ENCODE measurements around the gene MRPS22.
"Not testable (repeated sequence)": the region's sequence is repeated elsewhere in the genome, so short reads cannot be mapped to it uniquely, and the experiment has no call there.

The MRPS22 gene

DNA sequence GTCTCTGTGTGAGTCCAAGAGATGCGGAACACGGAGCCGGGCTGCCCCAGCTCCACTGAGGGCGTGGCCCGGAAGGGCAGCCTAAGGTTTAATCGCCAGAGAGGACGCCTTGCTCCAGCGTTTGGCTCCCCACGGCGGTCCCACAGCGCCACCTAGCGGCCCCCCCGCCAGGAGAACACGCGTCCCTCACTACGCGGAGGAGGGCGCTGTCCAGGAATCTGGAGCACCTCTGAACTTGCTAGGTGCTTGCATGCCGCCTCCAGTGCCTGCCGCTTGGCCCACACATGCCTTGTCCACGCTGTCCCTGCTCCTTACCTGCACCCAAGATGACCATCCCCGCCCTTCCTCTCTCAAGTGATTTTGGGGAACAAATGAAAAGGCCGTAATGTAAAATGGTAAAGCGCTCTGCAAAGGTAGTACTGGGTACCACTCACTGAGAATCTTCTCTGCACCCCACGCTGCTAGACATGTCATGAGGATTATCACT, 14.4 kb upstream of the MRPS22 start:
- H3K4me1 ChIP-seq (ENCODE audit: control insufficient read depth, insufficient read depth, low read length, poor library complexity, severe bottlenecking), result peaks cover 8% of the 10 kb centered on the region
- H3K36me3 ChIP-seq (ENCODE audit: control insufficient read depth, insufficient read depth, low read length), result no peaks in the 10 kb centered on the region
- H3K27ac ChIP-seq (ENCODE audit: insufficient read depth, low read length, poor library complexity, severe bottlenecking), result no peak overlapping the region
- DNase-seq, result peak; percentile 65 to 79 (median 69)
- H3K9me3 ChIP-seq (ENCODE audit: control insufficient read depth, low read length), result no peaks in the 10 kb centered on the region
- H3K27me3 ChIP-seq (replicated peaks; ENCODE audit: control insufficient read depth, insufficient read depth, low read length, poor library complexity, severe bottlenecking), result peaks cover 3% of the 10 kb centered on the region
- H3K4me3 ChIP-seq (ENCODE audit: insufficient read depth, low read depth, low read length, poor library complexity, severe bottlenecking), result peak overlapping the region; percentile 30

DNA sequence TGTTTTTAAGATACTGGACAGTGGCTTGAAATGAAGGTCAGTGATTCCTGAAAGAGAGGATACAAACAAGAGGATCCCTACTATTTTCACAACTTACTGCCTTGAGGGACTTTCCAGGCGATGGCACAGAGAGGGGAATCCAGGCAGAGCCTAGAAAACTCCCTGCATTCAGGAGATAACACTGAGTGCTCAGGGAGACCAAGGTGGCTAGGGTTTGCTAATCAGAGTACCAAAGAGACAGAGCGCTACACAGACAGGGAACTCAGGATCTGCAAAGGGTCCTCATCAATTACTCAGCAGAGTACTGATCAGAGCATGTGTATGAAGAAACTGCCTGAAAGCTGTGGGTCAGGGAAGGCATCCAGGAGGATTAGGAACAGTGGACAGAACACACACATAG, 11.7 kb upstream of the MRPS22 start:
- Histone ChIP-seq H3K27ac (ENCODE audit: insufficient read depth, low read length, poor library complexity, severe bottlenecking) (no peak overlapping the region), H3K9me3 (ENCODE audit: control insufficient read depth, low read length) (no peaks in the 10 kb centered on the region), H3K27me3 (replicated peaks; ENCODE audit: control insufficient read depth, insufficient read depth, low read length, poor library complexity, severe bottlenecking) (peaks cover 3% of the 10 kb centered on the region), H3K4me3 (ENCODE audit: insufficient read depth, low read depth, low read length, poor library complexity, severe bottlenecking) (no peak overlapping the region), H3K4me1 (ENCODE audit: control insufficient read depth, insufficient read depth, low read length, poor library complexity, severe bottlenecking) (peaks cover 8% of the 10 kb centered on the region), H3K36me3 (ENCODE audit: control insufficient read depth, insufficient read depth, low read length) (no peaks in the 10 kb centered on the region)
- no peak for DNase-seq

DNA sequence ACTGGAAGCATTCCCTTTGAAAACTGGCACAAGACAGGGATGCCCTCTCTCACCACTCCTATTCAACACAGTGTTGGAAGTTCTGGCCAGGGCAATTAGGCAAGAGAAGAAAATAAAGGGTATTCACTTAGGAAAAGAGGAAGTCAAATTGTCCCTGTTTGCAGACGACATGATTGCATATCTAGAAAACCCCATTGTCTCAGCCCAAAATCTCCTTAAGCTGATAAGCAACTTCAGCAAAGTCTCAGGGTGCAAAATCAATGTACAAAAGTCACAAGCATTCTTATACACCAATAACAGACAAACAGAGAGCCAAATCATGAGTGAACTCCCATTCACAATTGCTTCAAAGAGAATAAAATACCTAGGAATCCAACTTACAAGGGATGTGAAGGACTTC, 9.1 kb upstream of the MRPS22 start:
- H3K4me1 ChIP-seq (ENCODE audit: control insufficient read depth, insufficient read depth, low read length, poor library complexity, severe bottlenecking); H3K4me3 ChIP-seq (ENCODE audit: insufficient read depth, low read depth, low read length, poor library complexity, severe bottlenecking); H3K27me3 ChIP-seq (replicated peaks; ENCODE audit: control insufficient read depth, insufficient read depth, low read length, poor library complexity, severe bottlenecking); H3K9me3 ChIP-seq (ENCODE audit: control insufficient read depth, low read length); H3K36me3 ChIP-seq (ENCODE audit: control insufficient read depth, insufficient read depth, low read length); DNase-seq; H3K27ac ChIP-seq (ENCODE audit: insufficient read depth, low read length, poor library complexity, severe bottlenecking): not testable (repeated sequence)

DNA sequence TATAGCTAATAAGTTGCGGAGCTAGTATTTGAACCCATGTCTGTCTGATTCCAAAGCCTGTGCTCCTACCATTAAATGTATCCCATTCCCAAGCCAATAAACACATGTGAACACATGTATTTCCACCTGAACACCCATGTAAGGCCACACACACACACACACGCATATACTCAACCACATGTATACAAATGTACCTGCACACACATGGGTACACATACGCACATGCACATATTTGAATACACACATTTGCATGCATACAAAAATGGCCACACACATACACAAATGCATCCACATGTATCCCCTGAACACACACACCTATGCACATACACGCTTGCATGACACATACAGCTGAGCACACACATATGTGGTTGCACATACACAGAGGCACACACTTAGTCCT, 5.4 kb upstream of the MRPS22 start:
- no peak overlapping the region for H3K4me3 ChIP-seq (ENCODE audit: insufficient read depth, low read depth, low read length, poor library complexity, severe bottlenecking)
- no peaks in the 10 kb centered on the region for H3K27me3 ChIP-seq (replicated peaks; ENCODE audit: control insufficient read depth, insufficient read depth, low read length, poor library complexity, severe bottlenecking)
- H3K36me3 ChIP-seq (ENCODE audit: control insufficient read depth, insufficient read depth, low read length), result no peaks in the 10 kb centered on the region
- H3K4me1 ChIP-seq (ENCODE audit: control insufficient read depth, insufficient read depth, low read length, poor library complexity, severe bottlenecking), result peaks cover under 1% of the 10 kb centered on the region
- no peaks in the 10 kb centered on the region for H3K9me3 ChIP-seq (ENCODE audit: control insufficient read depth, low read length)
- no peak for DNase-seq
- no peak overlapping the region for H3K27ac ChIP-seq (ENCODE audit: insufficient read depth, low read length, poor library complexity, severe bottlenecking)

DNA sequence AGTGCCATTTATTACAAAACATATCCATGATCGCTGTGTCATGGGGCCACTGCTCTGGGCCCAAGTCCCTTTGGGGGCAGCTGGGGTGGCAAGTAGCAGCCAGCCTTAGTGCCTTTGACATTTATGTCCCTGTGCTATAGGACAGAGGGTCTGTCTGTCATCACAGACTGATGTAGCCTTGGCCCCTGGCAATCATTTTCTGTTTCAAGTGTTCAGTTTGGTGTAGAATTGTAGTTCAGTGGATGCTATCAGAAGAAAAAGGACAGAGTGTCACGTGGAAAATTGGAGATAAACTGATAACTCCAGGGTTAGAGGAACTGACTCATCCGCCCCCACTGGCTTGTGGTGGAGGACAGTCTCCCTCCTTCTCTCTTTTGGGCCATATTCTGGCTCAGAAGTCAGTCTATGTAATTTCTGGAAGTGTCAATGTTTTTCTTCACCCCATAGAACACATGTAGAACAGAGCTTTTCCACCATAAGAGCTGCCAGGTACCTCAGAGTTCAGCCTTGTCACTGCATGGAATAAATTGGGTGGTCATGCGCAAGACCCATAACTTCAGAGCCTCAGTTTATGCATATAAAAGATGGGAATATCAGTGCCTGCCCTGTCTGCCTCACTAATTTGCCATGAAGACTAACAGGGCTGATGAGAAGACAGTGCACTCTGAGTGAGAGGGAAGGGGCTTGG, 4.5 kb upstream of the MRPS22 start:
- Histone ChIP-seq H3K4me1 (ENCODE audit: control insufficient read depth, insufficient read depth, low read length, poor library complexity, severe bottlenecking) (peaks cover 5% of the 10 kb centered on the region), H3K27ac (ENCODE audit: insufficient read depth, low read length, poor library complexity, severe bottlenecking) (no peak overlapping the region), H3K36me3 (ENCODE audit: control insufficient read depth, insufficient read depth, low read length) (no peaks in the 10 kb centered on the region), H3K27me3 (replicated peaks; ENCODE audit: control insufficient read depth, insufficient read depth, low read length, poor library complexity, severe bottlenecking) (no peaks in the 10 kb centered on the region), H3K9me3 (ENCODE audit: control insufficient read depth, low read length) (no peaks in the 10 kb centered on the region), H3K4me3 (ENCODE audit: insufficient read depth, low read depth, low read length, poor library complexity, severe bottlenecking) (no peak overlapping the region)
- DNase-seq, result no peak

DNA sequence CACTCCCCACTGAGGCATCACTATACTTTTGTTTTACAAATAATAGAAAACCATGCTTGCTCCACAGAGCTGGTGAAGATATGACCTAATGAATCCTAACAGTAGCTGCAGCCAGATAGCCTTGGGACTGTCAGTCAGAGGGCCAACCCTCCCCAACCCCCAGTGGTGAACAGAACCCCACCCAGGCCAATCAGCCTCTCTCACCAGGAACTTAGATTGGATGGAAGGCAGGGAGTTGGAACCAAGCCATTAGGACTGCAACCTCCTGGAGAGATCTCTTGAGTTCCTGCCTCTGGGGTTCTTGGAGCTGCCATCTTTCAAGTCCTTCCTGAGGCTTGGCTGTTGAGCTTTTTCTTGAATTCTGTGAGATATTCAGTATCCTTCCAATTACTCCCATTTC, 3.0 kb upstream of the MRPS22 start:
- H3K4me1 ChIP-seq (ENCODE audit: control insufficient read depth, insufficient read depth, low read length, poor library complexity, severe bottlenecking), result peaks cover 10% of the 10 kb centered on the region
- DNase-seq, result no peak
- H3K36me3 ChIP-seq (ENCODE audit: control insufficient read depth, insufficient read depth, low read length), result no peaks in the 10 kb centered on the region
- H3K27me3 ChIP-seq (replicated peaks; ENCODE audit: control insufficient read depth, insufficient read depth, low read length, poor library complexity, severe bottlenecking), result no peaks in the 10 kb centered on the region
- no peak overlapping the region for H3K4me3 ChIP-seq (ENCODE audit: insufficient read depth, low read depth, low read length, poor library complexity, severe bottlenecking)
- no peaks in the 10 kb centered on the region for H3K9me3 ChIP-seq (ENCODE audit: control insufficient read depth, low read length)
- H3K27ac ChIP-seq (ENCODE audit: insufficient read depth, low read length, poor library complexity, severe bottlenecking), result no peak overlapping the region

DNA sequence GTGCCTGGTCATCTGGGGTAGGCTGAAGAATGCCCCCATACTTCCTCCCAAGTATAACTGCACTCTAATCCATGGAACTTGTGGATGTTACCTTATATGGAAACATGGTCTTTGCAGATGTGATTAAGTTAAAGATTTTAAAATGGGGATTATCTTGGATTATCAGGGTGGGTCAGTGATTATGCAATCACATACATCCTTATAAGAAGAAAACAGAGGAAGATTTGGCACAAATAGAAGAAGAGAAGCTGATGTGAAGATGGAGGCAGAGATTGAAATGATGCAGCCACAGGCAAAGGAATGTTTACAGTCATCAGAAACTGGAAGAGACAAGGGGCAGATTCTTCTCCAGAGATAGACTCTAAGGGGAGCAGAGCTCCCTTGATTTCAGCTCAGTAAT, 1.8 kb upstream of the MRPS22 start:
- peaks cover 10% of the 10 kb centered on the region for H3K4me1 ChIP-seq (ENCODE audit: control insufficient read depth, insufficient read depth, low read length, poor library complexity, severe bottlenecking)
- no peaks in the 10 kb centered on the region for H3K27me3 ChIP-seq (replicated peaks; ENCODE audit: control insufficient read depth, insufficient read depth, low read length, poor library complexity, severe bottlenecking)
- DNase-seq, result no peak
- no peaks in the 10 kb centered on the region for H3K36me3 ChIP-seq (ENCODE audit: control insufficient read depth, insufficient read depth, low read length)
- H3K9me3 ChIP-seq (ENCODE audit: control insufficient read depth, low read length), result no peaks in the 10 kb centered on the region
- no peak overlapping the region for H3K4me3 ChIP-seq (ENCODE audit: insufficient read depth, low read depth, low read length, poor library complexity, severe bottlenecking)
- no peak overlapping the region for H3K27ac ChIP-seq (ENCODE audit: insufficient read depth, low read length, poor library complexity, severe bottlenecking)

DNA sequence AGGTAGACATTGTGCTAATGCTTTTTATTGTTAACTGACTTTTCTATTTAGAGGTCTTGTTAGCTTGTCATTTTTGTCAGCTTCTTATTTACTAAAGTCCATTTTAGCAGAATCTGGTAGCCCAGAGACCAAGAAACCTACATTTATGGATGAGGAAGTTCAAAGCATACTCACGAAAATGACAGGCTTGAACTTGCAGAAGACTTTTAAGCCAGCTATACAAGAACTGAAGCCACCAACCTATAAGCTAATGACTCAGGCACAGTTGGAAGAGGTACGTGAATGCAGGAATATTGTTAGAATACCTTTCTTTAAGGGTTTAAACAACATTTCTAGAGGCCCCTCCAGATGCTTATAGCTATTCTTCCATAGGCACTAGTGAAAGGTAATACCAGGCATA, 3.0 kb downstream of the MRPS22 start:
- Histone ChIP-seq H3K27me3 (replicated peaks; ENCODE audit: control insufficient read depth, insufficient read depth, low read length, poor library complexity, severe bottlenecking) (no peaks in the 10 kb centered on the region), H3K36me3 (ENCODE audit: control insufficient read depth, insufficient read depth, low read length) (peaks cover 36% of the 10 kb centered on the region), H3K9me3 (ENCODE audit: control insufficient read depth, low read length) (no peaks in the 10 kb centered on the region), H3K27ac (ENCODE audit: insufficient read depth, low read length, poor library complexity, severe bottlenecking) (no peak overlapping the region), H3K4me3 (ENCODE audit: insufficient read depth, low read depth, low read length, poor library complexity, severe bottlenecking) (no peak overlapping the region), H3K4me1 (ENCODE audit: control insufficient read depth, insufficient read depth, low read length, poor library complexity, severe bottlenecking) (peaks cover 10% of the 10 kb centered on the region)
- DNase-seq, result no peak

DNA sequence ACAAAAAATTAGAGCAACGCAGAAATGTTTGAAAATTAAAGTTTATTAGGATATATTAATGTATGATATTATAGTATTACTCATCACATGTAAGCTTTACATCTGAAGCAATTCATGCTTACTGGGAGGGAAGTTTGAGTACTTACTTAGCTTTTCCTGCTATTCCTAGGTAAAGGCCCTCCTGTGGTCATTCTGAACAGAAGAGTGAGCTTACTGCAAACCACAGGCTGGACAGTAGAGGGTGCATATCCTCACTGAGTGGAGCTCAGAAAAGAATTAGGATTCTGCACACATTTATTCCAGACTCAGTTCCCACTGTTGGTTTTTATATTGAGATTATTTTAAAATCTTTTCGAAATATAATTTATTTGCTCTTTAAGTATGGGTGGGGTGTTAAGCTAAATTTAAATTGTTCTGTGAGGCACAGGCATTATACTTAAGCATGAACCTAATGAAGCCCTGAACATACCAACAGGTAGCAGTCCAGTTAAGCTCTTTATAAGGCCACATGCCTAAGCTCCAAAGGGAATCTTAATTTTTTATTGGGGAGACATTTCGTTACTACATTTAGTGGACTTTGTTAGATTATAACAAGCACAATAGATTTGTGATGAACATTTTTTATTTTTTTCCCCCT, 10.2 kb downstream of the MRPS22 start:
- H3K4me3 ChIP-seq (ENCODE audit: insufficient read depth, low read depth, low read length, poor library complexity, severe bottlenecking), result no peak overlapping the region
- peaks cover 92% of the 10 kb centered on the region for H3K36me3 ChIP-seq (ENCODE audit: control insufficient read depth, insufficient read depth, low read length)
- no peaks in the 10 kb centered on the region for H3K27me3 ChIP-seq (replicated peaks; ENCODE audit: control insufficient read depth, insufficient read depth, low read length, poor library complexity, severe bottlenecking)
- H3K27ac ChIP-seq (ENCODE audit: insufficient read depth, low read length, poor library complexity, severe bottlenecking), result no peak overlapping the region
- H3K4me1 ChIP-seq (ENCODE audit: control insufficient read depth, insufficient read depth, low read length, poor library complexity, severe bottlenecking), result no peaks in the 10 kb centered on the region
- no peak for DNase-seq
- H3K9me3 ChIP-seq (ENCODE audit: control insufficient read depth, low read length), result no peaks in the 10 kb centered on the region

DNA sequence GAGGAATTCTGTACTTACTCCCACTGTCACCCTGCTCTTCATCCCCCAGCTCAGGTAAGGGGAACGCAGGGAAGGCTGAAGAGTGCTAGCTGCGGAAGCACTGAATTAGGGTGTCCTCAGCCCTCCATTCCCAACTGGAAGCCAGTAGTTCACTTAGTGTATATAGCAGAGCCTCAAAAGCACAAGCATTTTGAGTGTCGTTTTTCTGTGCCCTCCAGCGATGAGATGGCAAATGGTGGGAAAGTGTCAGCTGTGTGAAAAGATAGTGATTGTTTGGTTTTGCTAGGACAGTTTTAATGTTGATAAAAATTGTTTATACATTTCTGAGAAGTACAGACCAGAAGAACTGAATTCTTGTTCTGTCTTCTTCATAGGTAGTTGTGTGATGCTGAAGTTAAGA, 10.8 kb downstream of the MRPS22 start:
- no peak for DNase-seq
- Histone ChIP-seq H3K4me1 (ENCODE audit: control insufficient read depth, insufficient read depth, low read length, poor library complexity, severe bottlenecking) (no peaks in the 10 kb centered on the region), H3K9me3 (ENCODE audit: control insufficient read depth, low read length) (no peaks in the 10 kb centered on the region), H3K36me3 (ENCODE audit: control insufficient read depth, insufficient read depth, low read length) (peaks cover 93% of the 10 kb centered on the region), H3K27me3 (replicated peaks; ENCODE audit: control insufficient read depth, insufficient read depth, low read length, poor library complexity, severe bottlenecking) (no peaks in the 10 kb centered on the region), H3K27ac (ENCODE audit: insufficient read depth, low read length, poor library complexity, severe bottlenecking) (no peak overlapping the region), H3K4me3 (ENCODE audit: insufficient read depth, low read depth, low read length, poor library complexity, severe bottlenecking) (no peak overlapping the region)

Measured in effector memory CD4-positive, alpha-beta T cell (primary cell).